ENCODE measurements around the gene C1GALT1. TPM values are rescaled to one million over a fixed set of nuclear protein-coding genes. Genes with fewer than 3 reads are reported as not detected.

The C1GALT1 gene
- total and polyA plus RNA-seq, 2 experiments from 2014 or later: 58.2 to 203 TPM

- TF ChIP-seq ZNF462 (CRISPR knock-in tag; IDR thresholded peaks at IDR 0.05): no peak
Observed at GRCh38 chr7:7272294-7272693, 90.0 kb downstream of the C1GALT1 start (continued).

GRCh38 chr7:7274782-7275181 lies 92.4 kb downstream of the C1GALT1 start:
- Histone ChIP-seq H3K9me2 (ENCODE audit: insufficient read depth) (peaks cover 18% of the 10 kb centered on the region), H3K4me3 (no peak overlapping the region), H3K27ac (ENCODE audit: low read depth) (no peak overlapping the region), H3K27me3 (ENCODE audit: insufficient read depth) (no peaks in the 10 kb centered on the region), H3F3A (replicated peaks; ENCODE audit: low read depth) (no peaks in the 10 kb centered on the region), H3K36me3 (ENCODE audit: insufficient read depth) (no peaks in the 10 kb centered on the region), H3K4me1 (ENCODE audit: insufficient read depth) (0 out of 2 replicates have a peak, but pooled peaks cover 4% of the 10 kb centered on the region), H3K4me2 (no peak overlapping the region), H2AFZ (no peak overlapping the region), H4K20me1 (replicated peaks; ENCODE audit: insufficient read depth) (no peaks in the 10 kb centered on the region), H3K79me2 (replicated peaks; ENCODE audit: insufficient read depth) (no peaks in the 10 kb centered on the region)
- H3K36me3 Mint-ChIP-seq (ENCODE audit: low read depth): no peaks in the 10 kb centered on the region
- H3K27me3 Mint-ChIP-seq (ENCODE audit: insufficient read depth, low read depth, poor library complexity): peaks cover 3% of the 10 kb centered on the region
- DNase-seq (ENCODE audit: low spot score) (peak; percentile 55), ATAC-seq (peak; percentile 65)
- no peaks in the 10 kb centered on the region for H3K9me3 Mint-ChIP-seq
- peak; percentile 11; the same call in 1 of the 2 replicates for TF ChIP-seq ZNF462 (CRISPR knock-in tag; IDR thresholded peaks at IDR 0.05)
- no peak for TF ChIP-seq CREB1 (CRISPR knock-in tag; IDR thresholded peaks at IDR 0.05; ENCODE audit: low read depth)
- H3K27ac Mint-ChIP-seq: no peak overlapping the region; the same call in 1 of the 2 replicates
- H3K4me1 Mint-ChIP-seq: peaks cover 5% of the 10 kb centered on the region; the same call in 2 of the 3 replicates
- H3K4me3 Mint-ChIP-seq: no peak overlapping the region
